Measurements from ENCODE around the gene ANKRD45.
"Not testable (repeated sequence)": the region's sequence is repeated elsewhere in the genome, so short reads cannot be mapped to it uniquely, and the experiment has no call there.

Gene ANKRD45

GRCh38 chr1:173646656-173647055 lies 23.0 kb downstream of the ANKRD45 start:
- no peak for DNase-seq (ENCODE audit: low read depth in 2 of 3, low spot score in 1 of 3)

GRCh38 chr1:173642450-173643139 lies 27.1 kb downstream of the ANKRD45 start:
- DNase-seq (ENCODE audit: low read depth in 2 of 3, low spot score in 1 of 3) = not testable (repeated sequence)

GRCh38 chr1:173639102-173639501 lies 30.5 kb downstream of the ANKRD45 start:
- no peak for DNase-seq (ENCODE audit: low read depth in 2 of 3, low spot score in 1 of 3)

GRCh38 chr1:173638043-173639021 lies 31.3 kb downstream of the ANKRD45 start:
- no peak for DNase-seq (ENCODE audit: low read depth in 2 of 3, low spot score in 1 of 3)

- DNase-seq (ENCODE audit: low read depth in 2 of 3, low spot score in 1 of 3) = not testable (repeated sequence)
Observed at GRCh38 chr1:173637236-173638042, 32.2 kb downstream of the ANKRD45 start.

GRCh38 chr1:173635116-173635515 lies 34.5 kb downstream of the ANKRD45 start, which contains the start of gene TEX50:
Gene TEX50, plus strand, starts transcription at chr1:173635338. Its CDS starts 184 bp downstream, at chr1:173635522.
- no peak for DNase-seq (ENCODE audit: low read depth in 2 of 3, low spot score in 1 of 3)

- DNase-seq (ENCODE audit: low read depth in 2 of 3, low spot score in 1 of 3) = no peak
Observed at GRCh38 chr1:173628888-173629287, 40.8 kb downstream of the ANKRD45 start.

GRCh38 chr1:173627269-173627668 lies 42.4 kb downstream of the ANKRD45 start:
- DNase-seq (ENCODE audit: low read depth in 2 of 3, low spot score in 1 of 3) = no peak

- DNase-seq (ENCODE audit: low read depth in 2 of 3, low spot score in 1 of 3) = no peak
Observed at GRCh38 chr1:173616859-173617258, 52.8 kb downstream of the ANKRD45 start.

- DNase-seq (ENCODE audit: low read depth in 2 of 3, low spot score in 1 of 3) = not testable (repeated sequence)
Observed at GRCh38 chr1:173613086-173613485, 56.6 kb downstream of the ANKRD45 start.

GRCh38 chr1:173608503-173609216 lies 61.0 kb downstream of the ANKRD45 start:
- DNase-seq (ENCODE audit: low read depth in 2 of 3, low spot score in 1 of 3) = no peak

GRCh38 chr1:173603056-173603591 lies 66.5 kb downstream of the ANKRD45 start, which contains the start of gene SLC9C2:
Gene SLC9C2, minus strand, starts transcription at chr1:173603072. Its CDS starts 1,296 bp downstream, at chr1:173601776.
- no peak for DNase-seq (ENCODE audit: low read depth in 2 of 3, low spot score in 1 of 3)

GRCh38 chr1:173601588-173601987 lies 68.1 kb downstream of the ANKRD45 start:
- no peak for DNase-seq (ENCODE audit: low read depth in 2 of 3, low spot score in 1 of 3)

- no peak for DNase-seq (ENCODE audit: low read depth in 2 of 3, low spot score in 1 of 3)
Observed at GRCh38 chr1:173596097-173596825, 73.4 kb downstream of the ANKRD45 start.

- not testable (repeated sequence) for DNase-seq (ENCODE audit: low read depth in 2 of 3, low spot score in 1 of 3)
Observed at GRCh38 chr1:173591138-173591537, 78.5 kb downstream of the ANKRD45 start.

- DNase-seq (ENCODE audit: low read depth in 2 of 3, low spot score in 1 of 3) = no peak
Observed at GRCh38 chr1:173590557-173590956, 79.1 kb downstream of the ANKRD45 start.

GRCh38 chr1:173581383-173582079 lies 88.1 kb downstream of the ANKRD45 start:
- DNase-seq (ENCODE audit: low read depth in 2 of 3, low spot score in 1 of 3) = no peak

- no peak for DNase-seq (ENCODE audit: low read depth in 2 of 3, low spot score in 1 of 3)
Observed at GRCh38 chr1:173580658-173581057, 89.0 kb downstream of the ANKRD45 start.

- DNase-seq (ENCODE audit: low read depth in 2 of 3, low spot score in 1 of 3) = no peak
Observed at GRCh38 chr1:173580071-173580470, 89.6 kb downstream of the ANKRD45 start.

All from stimulated activated CD4-positive, alpha-beta T cell treated with anti-CD3 and anti-CD28 coated beads, Interleukin-12 subunit alpha, Interleukin-12 subunit beta, amount 100 ng/mL, for 48 hours (primary cell).